Gastroesophageal sphincter (tissue), 3 donors: ENCODE data around the gene CCL16.

Experiments
- CTCF ChIP-seq, 4 experiments: fragments of 200-600 bp in 2 of 4; fragments of 450-650 bp in 2 of 4; sonication (generic) in 1 of 4; IDR thresholded peaks; one replicate each; pipeline ENCODE4 v1.5.1; 2017 to 2019; ENCODE audit warnings: antibody characterized with exemption in 4 of 4, mild to moderate bottlenecking in 2 of 4, moderate library complexity in 2 of 4
- POLR2A ChIP-seq, 2 donors: fragments of 450-650 bp; IDR thresholded peaks; one replicate each; pipeline ENCODE4 v1.6.1; 2017; ENCODE audit warnings: antibody characterized with exemption in 2 of 2, mild to moderate bottlenecking in 2 of 2, moderate library complexity in 1 of 2

- TF ChIP-seq CTCF (IDR thresholded peaks at IDR 0.05): no peak
- no peak for TF ChIP-seq POLR2A (IDR thresholded peaks at IDR 0.05)
Observed at GRCh38 chr17:35942588-35943186, 38.6 kb downstream of the CCL16 start.
